PFSK-1 (cell line): Measurements from ENCODE around the gene C1QTNF5.

Source experiments
- FOXP2 ChIP-seq: optimal IDR thresholded peaks from 2 replicates; pipeline ENCODE3; 2011; ENCODE audit warnings: borderline replicate concordance, control low read depth, inconsistent platforms; ENCODE audit not compliant: insufficient read depth; ENCODE audit errors: extremely low read length, extremely low read depth
- POLR2AphosphoS5 ChIP-seq: IDR thresholded peaks from 2 replicates; pipeline ENCODE4 v1.6.1; 2012; ENCODE audit warnings: low read depth, mild to moderate bottlenecking, control low read depth, low read length, moderate library complexity
- SIN3A ChIP-seq: IDR thresholded peaks from 2 replicates; pipeline ENCODE4 v1.6.1; 2012; ENCODE audit warnings: mild to moderate bottlenecking, low read length, moderate library complexity, borderline replicate concordance; ENCODE audit not compliant: insufficient read depth
- TAF1 ChIP-seq: IDR thresholded peaks from 2 replicates; pipeline ENCODE4 v1.6.1; 2012; ENCODE audit warnings: low read length, control low read depth, borderline replicate concordance; ENCODE audit not compliant: insufficient read depth
- TF ChIP-seq, protein P1 (sequence below), 2 experiments: IDR thresholded peaks; 2 replicates each; pipeline versions ENCODE4 v1.6.1 to v1.8.0; 2011 to 2012; ENCODE audit warnings: low read depth in 2 of 2, low read length in 2 of 2, control low read depth in 1 of 2, inconsistent platforms in 1 of 2, mild to moderate bottlenecking in 1 of 2, moderate library complexity in 1 of 2; ENCODE audit not compliant: insufficient read depth in 1 of 2

Gene C1QTNF5

DNA sequence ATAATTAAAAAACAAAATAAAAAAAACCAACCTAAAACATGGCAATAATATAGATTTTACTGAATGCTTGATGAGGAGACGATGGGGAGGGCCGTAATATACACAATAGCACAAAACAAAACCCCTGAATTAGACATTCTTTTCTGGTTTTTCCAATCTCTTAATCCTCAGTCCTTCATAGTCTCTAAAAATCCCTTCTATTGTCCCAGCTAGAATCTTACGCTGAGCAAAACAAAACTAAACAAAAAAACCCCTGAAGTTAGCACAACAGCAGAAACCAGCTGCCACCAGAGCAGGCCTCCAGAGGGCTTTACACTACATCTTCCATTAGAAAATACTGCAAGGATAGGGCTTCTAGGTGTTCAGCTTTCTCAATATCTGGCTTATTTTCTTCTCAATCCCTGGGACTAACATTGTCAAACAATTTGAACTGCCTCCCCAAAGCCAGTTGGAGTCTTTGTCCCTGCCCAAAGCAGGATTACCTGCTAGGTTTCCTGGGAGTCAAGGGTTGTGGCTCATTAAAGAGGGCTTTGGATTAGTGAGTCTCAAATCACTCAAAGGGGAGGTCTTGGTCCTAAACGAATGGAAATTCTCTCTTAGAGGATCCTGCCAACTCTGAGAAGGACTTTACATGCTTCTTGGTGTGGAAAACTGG is 8.4 kb downstream of the C1QTNF5 start:
- no peak for TF ChIP-seq SIN3A
- TF ChIP-seq, protein P1, sequence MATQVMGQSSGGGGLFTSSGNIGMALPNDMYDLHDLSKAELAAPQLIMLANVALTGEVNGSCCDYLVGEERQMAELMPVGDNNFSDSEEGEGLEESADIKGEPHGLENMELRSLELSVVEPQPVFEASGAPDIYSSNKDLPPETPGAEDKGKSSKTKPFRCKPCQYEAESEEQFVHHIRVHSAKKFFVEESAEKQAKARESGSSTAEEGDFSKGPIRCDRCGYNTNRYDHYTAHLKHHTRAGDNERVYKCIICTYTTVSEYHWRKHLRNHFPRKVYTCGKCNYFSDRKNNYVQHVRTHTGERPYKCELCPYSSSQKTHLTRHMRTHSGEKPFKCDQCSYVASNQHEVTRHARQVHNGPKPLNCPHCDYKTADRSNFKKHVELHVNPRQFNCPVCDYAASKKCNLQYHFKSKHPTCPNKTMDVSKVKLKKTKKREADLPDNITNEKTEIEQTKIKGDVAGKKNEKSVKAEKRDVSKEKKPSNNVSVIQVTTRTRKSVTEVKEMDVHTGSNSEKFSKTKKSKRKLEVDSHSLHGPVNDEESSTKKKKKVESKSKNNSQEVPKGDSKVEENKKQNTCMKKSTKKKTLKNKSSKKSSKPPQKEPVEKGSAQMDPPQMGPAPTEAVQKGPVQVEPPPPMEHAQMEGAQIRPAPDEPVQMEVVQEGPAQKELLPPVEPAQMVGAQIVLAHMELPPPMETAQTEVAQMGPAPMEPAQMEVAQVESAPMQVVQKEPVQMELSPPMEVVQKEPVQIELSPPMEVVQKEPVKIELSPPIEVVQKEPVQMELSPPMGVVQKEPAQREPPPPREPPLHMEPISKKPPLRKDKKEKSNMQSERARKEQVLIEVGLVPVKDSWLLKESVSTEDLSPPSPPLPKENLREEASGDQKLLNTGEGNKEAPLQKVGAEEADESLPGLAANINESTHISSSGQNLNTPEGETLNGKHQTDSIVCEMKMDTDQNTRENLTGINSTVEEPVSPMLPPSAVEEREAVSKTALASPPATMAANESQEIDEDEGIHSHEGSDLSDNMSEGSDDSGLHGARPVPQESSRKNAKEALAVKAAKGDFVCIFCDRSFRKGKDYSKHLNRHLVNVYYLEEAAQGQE (IDR thresholded peaks at IDR 0.05; ENCODE audit: insufficient read depth in 1 of 2, low read depth in 2 of 2, low read length in 2 of 2), result no peak
- no peak for TF ChIP-seq FOXP2
- no peak for TF ChIP-seq POLR2AphosphoS5
- TF ChIP-seq TAF1, result no peak

DNA sequence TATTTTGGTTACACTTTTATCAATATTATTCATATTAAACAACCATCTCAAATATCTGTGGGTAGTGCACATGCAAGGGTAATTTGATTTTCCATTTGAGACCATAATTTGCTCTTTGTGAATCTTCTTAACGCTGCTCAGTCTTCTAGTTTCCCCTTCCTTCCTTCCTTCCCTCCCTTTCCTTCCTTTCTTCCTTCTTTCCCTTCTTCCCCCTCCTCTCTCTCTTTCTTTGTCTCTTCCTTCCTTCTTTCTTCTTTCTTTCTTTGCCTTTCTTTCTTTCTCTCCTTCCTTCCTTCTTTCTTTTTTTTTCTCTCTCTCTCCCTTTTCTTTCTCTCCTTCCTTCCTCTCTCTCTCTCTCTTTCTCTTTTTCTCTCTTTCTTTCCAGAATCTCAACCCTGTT is 10.4 kb downstream of the C1QTNF5 start:
- TF ChIP-seq TAF1, result no peak
- no peak for TF ChIP-seq FOXP2
- TF ChIP-seq POLR2AphosphoS5, result no peak
- TF ChIP-seq, protein P1 (IDR thresholded peaks at IDR 0.05; ENCODE audit: insufficient read depth in 1 of 2, low read depth in 2 of 2, low read length in 2 of 2), result no peak
- TF ChIP-seq SIN3A, result no peak

DNA sequence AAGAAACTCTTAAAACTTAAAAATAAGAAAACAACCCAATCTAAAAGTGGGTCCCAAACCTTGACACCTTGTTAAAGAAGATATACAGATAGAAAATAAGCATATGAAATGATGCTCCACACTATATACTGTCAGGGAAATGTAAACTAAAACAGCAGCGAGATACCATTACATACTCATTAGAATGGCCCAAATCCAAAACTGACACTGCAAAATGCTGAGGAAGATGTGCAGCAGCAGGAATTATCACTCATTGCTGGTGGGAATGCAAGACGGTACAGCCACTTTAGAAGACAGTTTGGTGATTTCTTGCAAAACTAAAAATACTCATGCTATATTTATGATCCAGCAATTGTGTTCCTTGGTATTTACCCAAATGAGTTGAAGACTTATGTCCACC is 11.4 kb downstream of the C1QTNF5 start:
- TF ChIP-seq TAF1 (no peak), SIN3A (no peak), POLR2AphosphoS5 (no peak), FOXP2 (no peak)
- TF ChIP-seq, protein P1 (IDR thresholded peaks at IDR 0.05; ENCODE audit: insufficient read depth in 1 of 2, low read depth in 2 of 2, low read length in 2 of 2), result no peak

DNA sequence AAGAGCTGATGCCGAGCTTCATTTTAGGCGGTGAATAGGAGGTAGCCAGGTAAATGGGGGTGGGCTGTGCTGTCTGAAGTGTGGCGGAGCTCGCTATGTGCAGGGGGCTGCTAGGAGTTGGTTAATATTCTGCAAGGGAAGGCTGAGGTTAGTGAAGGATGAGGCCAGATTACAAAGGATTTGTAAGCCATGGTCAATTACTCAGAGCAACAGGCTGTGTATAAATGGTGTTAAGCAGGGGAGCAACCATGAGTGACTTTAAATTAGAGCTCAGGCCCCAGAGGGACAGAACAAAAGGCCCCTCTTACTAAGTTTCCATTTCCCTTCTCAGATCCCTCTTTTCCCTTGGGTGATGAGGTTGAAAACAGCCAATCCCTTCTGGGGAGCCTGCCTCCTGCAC is 16.5 kb downstream of the C1QTNF5 start:
- no peak for TF ChIP-seq POLR2AphosphoS5
- TF ChIP-seq, protein P1 (IDR thresholded peaks at IDR 0.05; ENCODE audit: insufficient read depth in 1 of 2, low read depth in 2 of 2, low read length in 2 of 2), result no peak
- TF ChIP-seq TAF1, result no peak
- no peak for TF ChIP-seq FOXP2
- no peak for TF ChIP-seq SIN3A
